PFSK-1 (cell line): ENCODE results near the gene KIT.

Experiments
- POLR2AphosphoS5 ChIP-seq: IDR thresholded peaks from 2 replicates; pipeline ENCODE4 v1.6.1; 2012; ENCODE audit warnings: low read depth, mild to moderate bottlenecking, control low read depth, low read length, moderate library complexity
- SIN3A ChIP-seq: IDR thresholded peaks from 2 replicates; pipeline ENCODE4 v1.6.1; 2012; ENCODE audit warnings: mild to moderate bottlenecking, low read length, moderate library complexity, borderline replicate concordance; ENCODE audit not compliant: insufficient read depth
- TAF1 ChIP-seq: IDR thresholded peaks from 2 replicates; pipeline ENCODE4 v1.6.1; 2012; ENCODE audit warnings: low read length, control low read depth, borderline replicate concordance; ENCODE audit not compliant: insufficient read depth
- TF ChIP-seq, protein P1 (sequence below), 2 experiments: IDR thresholded peaks; 2 replicates each; pipeline versions ENCODE4 v1.6.1 to v1.8.0; 2011 to 2012; ENCODE audit warnings: low read depth in 2 of 2, low read length in 2 of 2, control low read depth in 1 of 2, inconsistent platforms in 1 of 2, mild to moderate bottlenecking in 1 of 2, moderate library complexity in 1 of 2; ENCODE audit not compliant: insufficient read depth in 1 of 2

DNA sequence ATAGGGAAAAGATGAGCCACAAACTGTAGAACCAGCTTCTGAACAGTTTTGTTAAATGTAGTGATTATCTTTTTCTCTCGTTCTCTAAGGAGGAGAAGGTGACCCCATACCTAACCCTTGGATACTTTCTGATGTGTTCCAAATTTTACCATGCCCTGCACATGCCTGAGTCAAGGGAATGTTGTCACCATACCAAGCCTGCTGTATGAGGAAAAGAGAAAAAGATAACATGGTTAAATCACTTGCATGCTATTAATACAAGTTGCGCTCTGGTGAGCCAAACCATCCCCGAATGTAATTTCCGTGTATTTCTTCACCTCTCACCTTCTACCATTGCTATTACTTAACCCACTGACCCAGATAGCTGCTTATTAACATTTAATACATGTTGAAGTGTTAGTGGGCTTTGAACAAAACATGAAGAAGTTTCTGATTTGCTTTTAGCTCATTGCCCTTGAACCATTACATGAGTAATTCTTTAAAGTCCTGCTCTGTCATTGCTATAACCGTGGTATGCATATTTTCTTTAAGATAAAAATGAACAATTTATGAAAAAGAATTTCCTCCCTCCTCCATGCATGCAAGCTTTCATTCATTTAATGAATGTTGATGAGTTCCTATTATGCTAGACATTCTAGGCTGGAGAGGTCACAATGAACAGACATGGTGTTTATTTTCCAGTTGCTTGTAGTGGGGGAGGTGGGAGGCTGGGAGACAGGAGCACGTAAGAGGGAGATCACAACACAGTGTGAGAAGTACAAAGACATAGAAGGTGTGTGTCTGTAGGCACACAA, 13.6 kb upstream of the KIT start:
- no peak for TF ChIP-seq TAF1
- no peak for TF ChIP-seq POLR2AphosphoS5
- TF ChIP-seq, protein P1, sequence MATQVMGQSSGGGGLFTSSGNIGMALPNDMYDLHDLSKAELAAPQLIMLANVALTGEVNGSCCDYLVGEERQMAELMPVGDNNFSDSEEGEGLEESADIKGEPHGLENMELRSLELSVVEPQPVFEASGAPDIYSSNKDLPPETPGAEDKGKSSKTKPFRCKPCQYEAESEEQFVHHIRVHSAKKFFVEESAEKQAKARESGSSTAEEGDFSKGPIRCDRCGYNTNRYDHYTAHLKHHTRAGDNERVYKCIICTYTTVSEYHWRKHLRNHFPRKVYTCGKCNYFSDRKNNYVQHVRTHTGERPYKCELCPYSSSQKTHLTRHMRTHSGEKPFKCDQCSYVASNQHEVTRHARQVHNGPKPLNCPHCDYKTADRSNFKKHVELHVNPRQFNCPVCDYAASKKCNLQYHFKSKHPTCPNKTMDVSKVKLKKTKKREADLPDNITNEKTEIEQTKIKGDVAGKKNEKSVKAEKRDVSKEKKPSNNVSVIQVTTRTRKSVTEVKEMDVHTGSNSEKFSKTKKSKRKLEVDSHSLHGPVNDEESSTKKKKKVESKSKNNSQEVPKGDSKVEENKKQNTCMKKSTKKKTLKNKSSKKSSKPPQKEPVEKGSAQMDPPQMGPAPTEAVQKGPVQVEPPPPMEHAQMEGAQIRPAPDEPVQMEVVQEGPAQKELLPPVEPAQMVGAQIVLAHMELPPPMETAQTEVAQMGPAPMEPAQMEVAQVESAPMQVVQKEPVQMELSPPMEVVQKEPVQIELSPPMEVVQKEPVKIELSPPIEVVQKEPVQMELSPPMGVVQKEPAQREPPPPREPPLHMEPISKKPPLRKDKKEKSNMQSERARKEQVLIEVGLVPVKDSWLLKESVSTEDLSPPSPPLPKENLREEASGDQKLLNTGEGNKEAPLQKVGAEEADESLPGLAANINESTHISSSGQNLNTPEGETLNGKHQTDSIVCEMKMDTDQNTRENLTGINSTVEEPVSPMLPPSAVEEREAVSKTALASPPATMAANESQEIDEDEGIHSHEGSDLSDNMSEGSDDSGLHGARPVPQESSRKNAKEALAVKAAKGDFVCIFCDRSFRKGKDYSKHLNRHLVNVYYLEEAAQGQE (IDR thresholded peaks at IDR 0.05; ENCODE audit: insufficient read depth in 1 of 2, low read depth in 2 of 2, low read length in 2 of 2) = no peak
- TF ChIP-seq SIN3A = no peak
